SK-N-SH (cell line): ENCODE data around the gene SLC35A2. TPM values are rescaled to one million over a fixed set of nuclear protein-coding genes. Genes with fewer than 3 reads are reported as not detected.

Source experiments
- CTCF ChIA-PET: fragments of 300-600, 350-600 bp; formaldehyde crosslinking; extraction: SDS; loops from one replicate; lab custom pipeline; 2021; lab: Yijun Ruan, JAX
- POLR2A ChIA-PET: fragments of 350-600 bp; sonication (Branson Sonifier 250); formaldehyde crosslinking; extraction: SDS; loops from one replicate; lab custom pipeline; 2020; ENCODE audit warnings: antibody characterized with exemption, inconsistent platforms; lab: Yijun Ruan, JAX
- DNase-seq: peaks from one replicate; pipeline ENCODE4 v3.0.0; 2012
- H2AFZ ChIP-seq: fragments of 200-600 bp; sonication (generic); 2 replicates; pipeline ENCODE4 v1.8.1; 2016; ENCODE audit warnings: antibody characterized with exemption, mild to moderate bottlenecking, low read depth
- H3F3A ChIP-seq: fragments of 200-600 bp; sonication (generic); replicated peaks from 2 replicates; pipeline ENCODE3; 2016; ENCODE audit warnings: antibody characterized with exemption, mild to moderate bottlenecking; ENCODE audit not compliant: insufficient read depth
- H3K27ac ChIP-seq, 2 experiments: fragments of 200-500 bp in 1 of 2; fragments of 200-600 bp in 1 of 2; sonication (Bioruptor generic) in 1 of 2; sonication (generic), shearing (Covaris generic) in 1 of 2; 2 replicates each; pipeline versions ENCODE4 v1.5.1 to v1.6.1; 2014 to 2016; ENCODE audit warnings: low read depth in 2 of 2, inconsistent platforms in 1 of 2, low read length in 1 of 2, mild to moderate bottlenecking in 1 of 2, mixed read lengths in 1 of 2
- H3K27me3 ChIP-seq: fragments of 200-600 bp; sonication (generic), shearing (Covaris generic); 2 replicates; pipeline ENCODE4 v1.6.1; 2016; ENCODE audit warnings: mixed run types; ENCODE audit not compliant: insufficient read depth
- H3K36me3 ChIP-seq, 2 experiments: fragments of 200-500 bp in 1 of 2; fragments of 200-600 bp in 1 of 2; sonication (Bioruptor generic) in 1 of 2; sonication (generic) in 1 of 2; replicated peaks in 1 of 2; 2 replicates each; pipeline versions ENCODE3 to v1.5.1; 2014 to 2016; ENCODE audit warnings: low read length in 1 of 2, mild to moderate bottlenecking in 1 of 2; ENCODE audit not compliant: insufficient read depth in 2 of 2, control insufficient read depth in 1 of 2
- H3K4me1 ChIP-seq, 2 experiments: fragments of 200-500 bp in 1 of 2; fragments of 200-600 bp in 1 of 2; sonication (Bioruptor generic) in 1 of 2; sonication (generic), shearing (Covaris generic) in 1 of 2; 2 replicates each; pipeline versions ENCODE4 v1.5.1 to v1.6.1; 2014 to 2016; ENCODE audit warnings: low read depth in 1 of 2, low read length in 1 of 2, mixed run types in 1 of 2; ENCODE audit not compliant: insufficient read depth in 2 of 2, control insufficient read depth in 1 of 2
- H3K4me2 ChIP-seq: fragments of 200-600 bp; sonication (generic), shearing (Covaris generic); 2 replicates; pipeline ENCODE4 v1.6.1; 2017; ENCODE audit warnings: mixed run types
- H3K4me3 ChIP-seq, 2 experiments: fragments of 200-500 bp in 1 of 2; fragments of 200-600 bp in 1 of 2; sonication (Bioruptor generic) in 1 of 2; sonication (generic), shearing (Covaris generic) in 1 of 2; 2 replicates each; pipeline versions ENCODE4 v1.5.1 to v1.8.1; 2014 to 2016; ENCODE audit warnings: low read depth in 2 of 2, inconsistent platforms in 1 of 2, low read length in 1 of 2, mild to moderate bottlenecking in 1 of 2, mixed read lengths in 1 of 2, moderate library complexity in 1 of 2
- H3K79me2 ChIP-seq: fragments of 200-600 bp; sonication (generic); 2 replicates; pipeline ENCODE4 v1.8.1; 2017; ENCODE audit warnings: mild to moderate bottlenecking; ENCODE audit not compliant: insufficient read depth
- H3K9ac ChIP-seq: fragments of 200-600 bp; sonication (generic); 2 replicates; pipeline ENCODE4 v1.6.1; 2017; ENCODE audit warnings: mixed run types
- H3K9me2 ChIP-seq: fragments of 200-600 bp; sonication (generic); 2 replicates; pipeline ENCODE4 v1.6.1; 2017; ENCODE audit warnings: mixed run types
- H3K9me3 ChIP-seq: fragments of 200-600 bp; sonication (generic); 2 replicates; pipeline ENCODE4 v1.6.1; 2017; ENCODE audit warnings: mixed run types, mild to moderate bottlenecking, moderate library complexity
- H4K20me1 ChIP-seq: fragments of 200-600 bp; sonication (generic); 2 replicates; pipeline ENCODE4 v1.6.1; 2017; ENCODE audit warnings: mild to moderate bottlenecking, mixed run types; ENCODE audit not compliant: insufficient read depth
- ELF1 ChIP-seq: IDR thresholded peaks from 2 replicates; pipeline ENCODE4 v1.4.0; 2012
- EP300 ChIP-seq, 2 experiments: IDR thresholded peaks; 2 replicates each; pipeline versions ENCODE4 v1.4.0 to v1.6.1; 2012; ENCODE audit warnings: borderline replicate concordance in 1 of 2, low read depth in 1 of 2, low read length in 1 of 2
- EZH2phosphoT487 ChIP-seq: fragments of 200-600 bp; sonication (generic); IDR thresholded peaks from 2 replicates; pipeline ENCODE4 v1.6.1; 2017; ENCODE audit warnings: low read depth, mixed run types, mild to moderate bottlenecking, antibody characterized with exemption, moderate library complexity, borderline replicate concordance
- FOSL2 ChIP-seq: IDR thresholded peaks from 2 replicates; pipeline ENCODE4 v1.4.0; 2012; ENCODE audit warnings: low read depth, mild to moderate bottlenecking, moderate library complexity, borderline replicate concordance
- FOXM1 ChIP-seq: IDR thresholded peaks from 2 replicates; pipeline ENCODE4 v1.4.0; 2012; ENCODE audit warnings: low read depth, mild to moderate bottlenecking
- GABPA ChIP-seq: IDR thresholded peaks from 2 replicates; pipeline ENCODE4 v1.4.0; 2012; ENCODE audit warnings: low read depth, mild to moderate bottlenecking
- GATA2 ChIP-seq: sonication (generic); formaldehyde crosslinking; IDR thresholded peaks from 2 replicates; pipeline ENCODE4 v1.5.0; 2020; ENCODE audit warnings: mild to moderate bottlenecking, missing genetic modification reagents
- JUND ChIP-seq: IDR thresholded peaks from 2 replicates; pipeline ENCODE4 v1.4.0; 2012
- MEF2A ChIP-seq: IDR thresholded peaks from 2 replicates; pipeline ENCODE4 v1.4.0; 2012; ENCODE audit warnings: low read depth, borderline replicate concordance
- MXI1 ChIP-seq: IDR thresholded peaks from 2 replicates; pipeline ENCODE4 v1.6.1; 2012; ENCODE audit warnings: mild to moderate bottlenecking, low read depth, low read length, improper control_type of control experiment
- NRF1 ChIP-seq: IDR thresholded peaks from 2 replicates; pipeline ENCODE4 v1.6.1; 2012; ENCODE audit warnings: low read depth, mild to moderate bottlenecking, low read length
- POLR2AphosphoS5 ChIP-seq: IDR thresholded peaks from 2 replicates; pipeline ENCODE4 v1.6.1; 2012; ENCODE audit warnings: low read depth, low read length
- RCOR1 ChIP-seq: fragments of 150-350 bp; IDR thresholded peaks from 2 replicates; pipeline ENCODE4 v1.6.1; 2017; ENCODE audit warnings: antibody characterized with exemption, low read length
- SIN3A ChIP-seq: IDR thresholded peaks from 2 replicates; pipeline ENCODE4 v1.6.1; 2012; ENCODE audit warnings: low read depth, mild to moderate bottlenecking, low read length, moderate library complexity, borderline replicate concordance
- TAF1 ChIP-seq: IDR thresholded peaks from 2 replicates; pipeline ENCODE4 v1.6.1; 2012; ENCODE audit warnings: low read depth, mild to moderate bottlenecking, low read length, moderate library complexity, borderline replicate concordance
- TCF12 ChIP-seq: IDR thresholded peaks from 2 replicates; pipeline ENCODE4 v1.4.0; 2012
- YY1 ChIP-seq: IDR thresholded peaks from 2 replicates; pipeline ENCODE4 v1.4.0; 2012; ENCODE audit warnings: low read depth, mild to moderate bottlenecking
- WGBS: methylation state at CpG from one replicate; pipeline ENCODE4 v1.1.6; 2017; ENCODE audit warnings: low lambda C conversion rate; 5-methylcytosine and 5-hydroxymethylcytosine counted together
- polyA plus RNA-seq, 3 experiments: library from polyadenylated mRNA; depleted of rRNA; stranded (reverse); fragments of >200 nt; gene quantifications; 2 replicates each; pipeline ENCODE4 v1.2.3, GENCODE V29; 2012
- TF ChIP-seq, protein P1 (sequence below): IDR thresholded peaks from 2 replicates; pipeline ENCODE4 v1.6.1; 2012; ENCODE audit warnings: mild to moderate bottlenecking, low read depth, low read length, moderate library complexity
- TF ChIP-seq, protein P2 (sequence below): fragments of 150-350 bp; IDR thresholded peaks from 2 replicates; pipeline ENCODE4 v1.6.1; 2016; ENCODE audit warnings: mild to moderate bottlenecking, low read depth, low read length
- TF ChIP-seq, protein P3 (sequence below): fragments of 150-350 bp; IDR thresholded peaks from 2 replicates; pipeline ENCODE4 v1.6.1; 2017; ENCODE audit warnings: antibody characterized with exemption, low read length, low read depth, borderline replicate concordance

The SLC35A2 gene
- polyA plus RNA-seq, 1 of the 3 experiments (the other 2 are of a cell fraction) = 71.3 TPM

DNA sequence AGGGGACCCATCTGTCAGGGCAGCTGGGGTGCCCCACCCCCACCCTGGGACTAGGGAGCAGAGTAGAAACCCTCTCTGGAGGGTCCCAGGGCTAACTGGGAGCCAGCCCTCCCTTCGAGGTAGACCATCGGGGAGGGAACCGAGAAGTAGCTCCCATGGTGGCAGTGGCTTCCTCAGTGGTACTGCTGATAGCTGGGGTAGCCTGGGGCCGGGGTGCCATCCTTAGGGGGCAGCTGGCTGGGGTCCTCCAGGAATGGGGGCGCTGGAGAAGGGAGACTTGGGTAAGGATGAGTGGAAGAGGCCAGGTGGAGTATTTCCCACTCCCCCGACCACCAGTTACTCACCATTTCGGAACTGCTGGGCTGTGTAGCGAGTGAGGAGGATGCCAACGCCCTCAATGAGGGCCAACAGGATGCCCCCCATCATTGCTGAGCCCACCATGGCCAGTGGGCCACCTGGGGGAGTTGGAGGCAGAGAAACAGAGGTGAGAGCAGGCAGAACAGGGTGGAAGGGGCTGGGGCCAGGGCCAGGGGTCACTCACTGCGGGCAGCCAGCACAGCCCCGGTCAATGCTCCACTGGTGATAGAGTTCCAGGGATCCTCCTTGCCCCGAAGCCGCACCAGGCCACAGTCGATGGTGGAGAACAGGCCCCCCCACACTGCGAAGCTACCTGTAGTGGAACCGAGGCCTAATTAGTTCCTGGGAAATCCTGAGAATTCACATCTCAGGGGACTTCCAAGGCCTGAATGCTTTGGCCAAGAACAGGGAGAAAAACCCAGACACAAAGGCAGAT is 17.7 kb downstream of the SLC35A2 start:
- Histone ChIP-seq H3F3A (peaks cover 3% of the 10 kb centered on the region), H3K4me1 (peaks cover 0 to 12% of the 10 kb centered on the region in 2 experiments; a peak in 1 of 4 replicates), H3K4me3 (no peak overlapping the region), H3K27ac (no peak overlapping the region), H3K9me3 (no peaks in the 10 kb centered on the region), H4K20me1 (peaks cover 4% of the 10 kb centered on the region; the same call in 1 of the 2 replicates), H2AFZ (no peak overlapping the region), H3K79me2 (peaks cover 14% of the 10 kb centered on the region), H3K9ac (no peak overlapping the region), H3K4me2 (no peak overlapping the region), H3K27me3 (peaks cover 15% of the 10 kb centered on the region; the same call in 1 of the 2 replicates), H3K9me2 (no peaks in the 10 kb centered on the region), H3K36me3 (peaks cover 0 to 2% of the 10 kb centered on the region in 2 experiments)
- DNase-seq = no peak
- no peak for TF ChIP-seq TAF1
- TF ChIP-seq RCOR1 = no peak
- no peak for TF ChIP-seq NRF1
- no peak for TF ChIP-seq ELF1
- TF ChIP-seq, protein P1, sequence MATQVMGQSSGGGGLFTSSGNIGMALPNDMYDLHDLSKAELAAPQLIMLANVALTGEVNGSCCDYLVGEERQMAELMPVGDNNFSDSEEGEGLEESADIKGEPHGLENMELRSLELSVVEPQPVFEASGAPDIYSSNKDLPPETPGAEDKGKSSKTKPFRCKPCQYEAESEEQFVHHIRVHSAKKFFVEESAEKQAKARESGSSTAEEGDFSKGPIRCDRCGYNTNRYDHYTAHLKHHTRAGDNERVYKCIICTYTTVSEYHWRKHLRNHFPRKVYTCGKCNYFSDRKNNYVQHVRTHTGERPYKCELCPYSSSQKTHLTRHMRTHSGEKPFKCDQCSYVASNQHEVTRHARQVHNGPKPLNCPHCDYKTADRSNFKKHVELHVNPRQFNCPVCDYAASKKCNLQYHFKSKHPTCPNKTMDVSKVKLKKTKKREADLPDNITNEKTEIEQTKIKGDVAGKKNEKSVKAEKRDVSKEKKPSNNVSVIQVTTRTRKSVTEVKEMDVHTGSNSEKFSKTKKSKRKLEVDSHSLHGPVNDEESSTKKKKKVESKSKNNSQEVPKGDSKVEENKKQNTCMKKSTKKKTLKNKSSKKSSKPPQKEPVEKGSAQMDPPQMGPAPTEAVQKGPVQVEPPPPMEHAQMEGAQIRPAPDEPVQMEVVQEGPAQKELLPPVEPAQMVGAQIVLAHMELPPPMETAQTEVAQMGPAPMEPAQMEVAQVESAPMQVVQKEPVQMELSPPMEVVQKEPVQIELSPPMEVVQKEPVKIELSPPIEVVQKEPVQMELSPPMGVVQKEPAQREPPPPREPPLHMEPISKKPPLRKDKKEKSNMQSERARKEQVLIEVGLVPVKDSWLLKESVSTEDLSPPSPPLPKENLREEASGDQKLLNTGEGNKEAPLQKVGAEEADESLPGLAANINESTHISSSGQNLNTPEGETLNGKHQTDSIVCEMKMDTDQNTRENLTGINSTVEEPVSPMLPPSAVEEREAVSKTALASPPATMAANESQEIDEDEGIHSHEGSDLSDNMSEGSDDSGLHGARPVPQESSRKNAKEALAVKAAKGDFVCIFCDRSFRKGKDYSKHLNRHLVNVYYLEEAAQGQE = no peak
- TF ChIP-seq MEF2A = no peak
- no peak for TF ChIP-seq FOSL2
- no peak for TF ChIP-seq TCF12
- no peak for TF ChIP-seq GABPA
- no peak for TF ChIP-seq YY1
- TF ChIP-seq, protein P2, sequence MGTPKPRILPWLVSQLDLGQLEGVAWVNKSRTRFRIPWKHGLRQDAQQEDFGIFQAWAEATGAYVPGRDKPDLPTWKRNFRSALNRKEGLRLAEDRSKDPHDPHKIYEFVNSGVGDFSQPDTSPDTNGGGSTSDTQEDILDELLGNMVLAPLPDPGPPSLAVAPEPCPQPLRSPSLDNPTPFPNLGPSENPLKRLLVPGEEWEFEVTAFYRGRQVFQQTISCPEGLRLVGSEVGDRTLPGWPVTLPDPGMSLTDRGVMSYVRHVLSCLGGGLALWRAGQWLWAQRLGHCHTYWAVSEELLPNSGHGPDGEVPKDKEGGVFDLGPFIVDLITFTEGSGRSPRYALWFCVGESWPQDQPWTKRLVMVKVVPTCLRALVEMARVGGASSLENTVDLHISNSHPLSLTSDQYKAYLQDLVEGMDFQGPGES = no peak
- no peak for TF ChIP-seq JUND
- no peak for TF ChIP-seq EZH2phosphoT487
- TF ChIP-seq MXI1 = no peak
- no peak for TF ChIP-seq POLR2AphosphoS5
- TF ChIP-seq FOXM1 = no peak
- no peak for TF ChIP-seq GATA2 (CRISPR knock-in tag)
- TF ChIP-seq EP300 (IDR thresholded peaks at IDR 0.05; ENCODE audit: borderline replicate concordance in 1 of 2, low read depth in 1 of 2, low read length in 1 of 2) = no peak
- TF ChIP-seq SIN3A = no peak
- TF ChIP-seq, protein P3, sequence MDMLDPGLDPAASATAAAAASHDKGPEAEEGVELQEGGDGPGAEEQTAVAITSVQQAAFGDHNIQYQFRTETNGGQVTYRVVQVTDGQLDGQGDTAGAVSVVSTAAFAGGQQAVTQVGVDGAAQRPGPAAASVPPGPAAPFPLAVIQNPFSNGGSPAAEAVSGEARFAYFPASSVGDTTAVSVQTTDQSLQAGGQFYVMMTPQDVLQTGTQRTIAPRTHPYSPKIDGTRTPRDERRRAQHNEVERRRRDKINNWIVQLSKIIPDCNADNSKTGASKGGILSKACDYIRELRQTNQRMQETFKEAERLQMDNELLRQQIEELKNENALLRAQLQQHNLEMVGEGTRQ = no peak
- 56% methylated on average over 10 of the region's 16 CpGs for WGBS
- CTCF ChIA-PET = no interaction called here
- POLR2A ChIA-PET = no interaction called here
